ENCODE results near the gene MEIOC. TPM values are rescaled to one million over a fixed set of nuclear protein-coding genes. Genes with fewer than 3 reads are reported as not detected.

MEIOC gene
- total RNA-seq, 1 experiment from 2014 or later, result 3.0 TPM

- Histone ChIP-seq H3K14ac (ENCODE audit: insufficient read depth, low read length) (no peak overlapping the region), H3K9me3 (ENCODE audit: control insufficient read depth, low read depth, low read length) (no peaks in the 10 kb centered on the region), H3K4ac (ENCODE audit: low read depth, low read length) (no peak overlapping the region), H4K20me1 (ENCODE audit: control insufficient read depth, insufficient read depth, insufficient read length) (no peaks in the 10 kb centered on the region), H3K9ac (ENCODE audit: extremely low read depth, insufficient read length, low read length) (no peak overlapping the region), H4K5ac (ENCODE audit: insufficient read length, low read depth, low read length) (no peak overlapping the region), H3K56ac (ENCODE audit: insufficient read length, low read depth, low read length) (no peak overlapping the region), H2AK5ac (ENCODE audit: insufficient read length, low read length) (no peak overlapping the region), H3K79me2 (ENCODE audit: insufficient read depth, low read length) (no peaks in the 10 kb centered on the region), H2BK15ac (ENCODE audit: low read depth, low read length) (no peak overlapping the region), H2BK20ac (ENCODE audit: low read depth, low read length, poor library complexity, severe bottlenecking) (no peak overlapping the region), H3K79me1 (ENCODE audit: insufficient read depth, low read depth, low read length, poor library complexity, severe bottlenecking) (no peaks in the 10 kb centered on the region), H2BK12ac (ENCODE audit: insufficient read length, low read depth, low read length) (no peak overlapping the region), H3K23ac (ENCODE audit: insufficient read length, low read depth, low read length) (no peak overlapping the region), H3K4me2 (ENCODE audit: insufficient read depth, insufficient read length, low read length) (no peak overlapping the region), H4K91ac (ENCODE audit: insufficient read length, low read depth, low read length) (no peak overlapping the region), H2BK5ac (ENCODE audit: insufficient read length, low read length) (no peak overlapping the region), H2BK120ac (ENCODE audit: low read depth, low read length, poor library complexity, severe bottlenecking) (no peak overlapping the region), H4K8ac (replicated peaks; ENCODE audit: insufficient read length, low read depth, low read length) (no peak overlapping the region), H3K4me1 (ENCODE audit: insufficient read depth, low read length) (no peaks in the 10 kb centered on the region), H3K18ac (ENCODE audit: insufficient read length, low read depth, low read length) (no peak overlapping the region), H3T11ph (ENCODE audit: low read length) (no peak overlapping the region), H3K27me3 (ENCODE audit: insufficient read depth, low read length) (no peaks in the 10 kb centered on the region), H2AFZ (ENCODE audit: low read length) (no peak overlapping the region), H3K23me2 (ENCODE audit: insufficient read length, low read depth, low read length, poor library complexity, severe bottlenecking) (no peaks in the 10 kb centered on the region), H3K27ac (ENCODE audit: insufficient read length, low read depth, low read length) (no peak overlapping the region)
- WGBS (ENCODE audit: extremely low coverage, insufficient read length, low lambda C conversion rate), result no CpG with 5 or more reads among the region's 5 CpGs
- Mint-ChIP-seq H3K36me3 (ENCODE audit: insufficient read depth in 1 of 3, low read depth in 3 of 3) (peaks cover 21 to 60% (median 55%) of the 10 kb centered on the region in 3 experiments; a peak in 6 of 7 replicates), H3K4me1 (no peaks in the 10 kb centered on the region), H3K9me3 (no peaks in the 10 kb centered on the region), H3K27ac (no peak overlapping the region), H3K4me3 (no peak overlapping the region), H3K27me3 (ENCODE audit: low read depth) (no peaks in the 10 kb centered on the region)
- no peak for TF ChIP-seq CTCF (conservative IDR thresholded peaks at IDR 0.05)
- DNase-seq, result no peak
These were observed 66.0 kb downstream of the MEIOC start for GRCh38 chr17:44722254-44722653.

Other genes starting within 250 kb of the MEIOC start
- 49.1 and 51.5 TPM in 2 replicates for gene GPATCH8, start 153.1 kb upstream of the MEIOC start, total RNA-seq (2021)
- 17.4 and 18.2 TPM in 2 replicates for gene FZD2, start 99.0 kb upstream of the MEIOC start, total RNA-seq (2021)
- gene CCDC43, start 33.3 kb downstream of the MEIOC start, total RNA-seq (2021), result 34.1 and 34.3 TPM in 2 replicates
- 24.7 and 26.1 TPM in 2 replicates for gene DBF4B, start 52.2 kb downstream of the MEIOC start, total RNA-seq (2021)
- gene ADAM11, start 102.5 kb downstream of the MEIOC start, total RNA-seq (2021), result 2.7 and 4.6 TPM in 2 replicates
- gene GJC1, start 173.8 kb downstream of the MEIOC start, total RNA-seq (2021), result 114 and 119 TPM in 2 replicates
- not detected in 2 replicates for gene HIGD1B, start 191.4 kb downstream of the MEIOC start, total RNA-seq (2021)
- gene EFTUD2, start 243.0 kb downstream of the MEIOC start, total RNA-seq (2021), result 150 and 161 TPM in 2 replicates

Measured in H9 (cell line).